Mesendoderm (in vitro differentiated cells): ENCODE measurements around the gene TJP2.

Source experiments
- DNase-seq: peaks from one replicate; pipeline ENCODE4 v3.0.0; 2013
- H2AK5ac ChIP-seq: 2 replicates; pipeline ENCODE4 v1.6.1; 2013; ENCODE audit warnings: low read length, inconsistent platforms
- H2BK120ac ChIP-seq: 2 replicates; pipeline ENCODE4 v1.6.1; 2013; ENCODE audit warnings: low read depth, mild to moderate bottlenecking, low read length, moderate library complexity, mixed read lengths
- H2BK15ac ChIP-seq: replicated peaks from 2 replicates; pipeline ENCODE4 v1.6.1; 2013; ENCODE audit warnings: low read depth, mild to moderate bottlenecking, moderate library complexity
- H2BK5ac ChIP-seq: 2 replicates; pipeline ENCODE4 v1.6.1; 2013; ENCODE audit warnings: low read length, inconsistent platforms
- H3K18ac ChIP-seq: 2 replicates; pipeline ENCODE4 v1.6.1; 2013; ENCODE audit warnings: mild to moderate bottlenecking, low read length, mixed read lengths
- H3K23ac ChIP-seq: one replicate; pipeline ENCODE4 v1.6.1; 2013; ENCODE audit warnings: low read length
- H3K27ac ChIP-seq: 2 replicates; pipeline ENCODE4 v1.5.1; 2013; ENCODE audit warnings: low read depth, mild to moderate bottlenecking, inconsistent platforms, low read length, moderate library complexity
- H3K27me3 ChIP-seq: 2 replicates; pipeline ENCODE4 v1.6.1; 2013; ENCODE audit warnings: low read length, control low read depth, mild to moderate bottlenecking, inconsistent platforms; ENCODE audit not compliant: insufficient read depth, poor library complexity
- H3K36me3 ChIP-seq: 2 replicates; pipeline ENCODE4 v1.6.1; 2013; ENCODE audit warnings: low read length, inconsistent platforms; ENCODE audit not compliant: control insufficient read depth, insufficient read depth
- H3K4ac ChIP-seq: one replicate; pipeline ENCODE4 v1.6.1; 2013; ENCODE audit warnings: low read depth, mild to moderate bottlenecking, low read length, moderate library complexity
- H3K4me1 ChIP-seq: 2 replicates; pipeline ENCODE4 v1.6.1; 2013; ENCODE audit warnings: low read depth, low read length, inconsistent platforms; ENCODE audit not compliant: control insufficient read depth
- H3K4me2 ChIP-seq: 2 replicates; pipeline ENCODE4 v1.6.1; 2013; ENCODE audit warnings: low read length
- H3K4me3 ChIP-seq: 2 replicates; pipeline ENCODE4 v1.5.1; 2013; ENCODE audit warnings: mild to moderate bottlenecking, low read length
- H3K56ac ChIP-seq: one replicate; pipeline ENCODE4 v1.6.1; 2013; ENCODE audit warnings: low read length
- H3K79me1 ChIP-seq: 2 replicates; pipeline ENCODE4 v1.6.1; 2013; ENCODE audit warnings: low read length, inconsistent platforms
- H3K79me2 ChIP-seq: 2 replicates; pipeline ENCODE4 v1.6.1; 2013; ENCODE audit warnings: mild to moderate bottlenecking, low read length; ENCODE audit not compliant: control insufficient read depth, insufficient read depth
- H3K9ac ChIP-seq: 2 replicates; pipeline ENCODE4 v1.6.1; 2013; ENCODE audit warnings: low read length, inconsistent platforms
- H4K5ac ChIP-seq: one replicate; pipeline ENCODE4 v1.6.1; 2013; ENCODE audit warnings: low read length
- H4K8ac ChIP-seq: one replicate; pipeline ENCODE4 v1.6.1; 2013; ENCODE audit warnings: low read depth, mild to moderate bottlenecking, control low read depth, low read length, moderate library complexity
- WGBS: extraction: QIAGEN DNeasy Blood & Tissue Kit; methylation state at CpG from one replicate; pipeline ENCODE4 v1.1.7; 2013; ENCODE audit warnings: low lambda C conversion rate, missing lambda C conversion rate; ENCODE audit not compliant: insufficient coverage; ENCODE audit errors: extremely low coverage; 5-methylcytosine and 5-hydroxymethylcytosine counted together

TJP2 gene

DNA sequence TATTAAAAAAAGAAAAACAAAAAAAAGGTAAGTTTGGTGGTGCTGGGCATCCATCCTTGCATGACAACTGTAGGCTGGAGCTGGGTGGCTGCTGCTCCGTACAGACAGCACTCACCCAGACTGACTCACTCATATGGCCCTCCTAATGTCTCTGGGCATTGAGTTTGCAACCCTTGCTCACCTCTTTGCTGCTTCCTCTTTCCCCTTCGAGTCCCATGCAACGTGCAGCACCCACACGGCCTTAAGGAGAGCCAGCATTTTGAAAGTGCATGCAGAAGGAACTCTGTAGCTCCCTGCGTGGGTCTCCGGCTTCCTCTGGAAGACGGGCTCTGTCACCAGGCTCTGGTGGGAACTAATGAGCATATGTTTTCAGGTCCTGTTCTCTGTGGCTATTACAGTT lies 90.4 kb downstream of the TJP2 start:
- DNase-seq, result no peak
- no peaks in the 10 kb centered on the region for H3K4me1 ChIP-seq
- no peak overlapping the region for H2BK15ac ChIP-seq

GRCh38 chr9:69265891-69266290 lies 91.8 kb downstream of the TJP2 start:
- Histone ChIP-seq H2AK5ac (no peak overlapping the region), H2BK120ac (no peak overlapping the region), H3K4ac (peak overlapping the region; percentile 65), H3K9ac (peak overlapping the region; percentile 0), H3K79me2 (no peaks in the 10 kb centered on the region), H3K36me3 (no peaks in the 10 kb centered on the region), H2BK15ac (no peak overlapping the region), H3K18ac (no peak overlapping the region), H3K56ac (peak overlapping the region; percentile 17), H3K79me1 (no peaks in the 10 kb centered on the region), H4K8ac (no peak overlapping the region), H4K5ac (no peak overlapping the region), H3K4me2 (no peak overlapping the region), H3K4me1 (no peaks in the 10 kb centered on the region), H3K27me3 (no peaks in the 10 kb centered on the region), H3K27ac (no peak overlapping the region), H3K4me3 (no peak overlapping the region), H3K23ac (no peak overlapping the region), H2BK5ac (no peak overlapping the region)
- DNase-seq, result peak; percentile 70
- WGBS, result no CpG with 5 or more reads among the region's 9 CpGs

More for the DNA sequence above, 90.4 kb downstream of the TJP2 start:
- no peak overlapping the region for H3K27ac ChIP-seq
- H2BK5ac ChIP-seq, result no peak overlapping the region
- no peak overlapping the region for H2BK120ac ChIP-seq
- no peak overlapping the region for H3K4ac ChIP-seq
- H3K18ac ChIP-seq, result no peak overlapping the region
- no peak overlapping the region for H3K4me2 ChIP-seq
- no peaks in the 10 kb centered on the region for H3K36me3 ChIP-seq
- H3K56ac ChIP-seq, result peak overlapping the region; percentile 49
- WGBS, result no CpG with 5 or more reads among the region's 7 CpGs
- H3K23ac ChIP-seq, result no peak overlapping the region
- no peaks in the 10 kb centered on the region for H3K27me3 ChIP-seq
- H4K8ac ChIP-seq, result no peak overlapping the region
- no peak overlapping the region for H4K5ac ChIP-seq
- H3K9ac ChIP-seq, result no peak overlapping the region
- no peaks in the 10 kb centered on the region for H3K79me2 ChIP-seq
- no peaks in the 10 kb centered on the region for H3K79me1 ChIP-seq
- H3K4me3 ChIP-seq, result no peak overlapping the region
- H2AK5ac ChIP-seq, result no peak overlapping the region

DNA sequence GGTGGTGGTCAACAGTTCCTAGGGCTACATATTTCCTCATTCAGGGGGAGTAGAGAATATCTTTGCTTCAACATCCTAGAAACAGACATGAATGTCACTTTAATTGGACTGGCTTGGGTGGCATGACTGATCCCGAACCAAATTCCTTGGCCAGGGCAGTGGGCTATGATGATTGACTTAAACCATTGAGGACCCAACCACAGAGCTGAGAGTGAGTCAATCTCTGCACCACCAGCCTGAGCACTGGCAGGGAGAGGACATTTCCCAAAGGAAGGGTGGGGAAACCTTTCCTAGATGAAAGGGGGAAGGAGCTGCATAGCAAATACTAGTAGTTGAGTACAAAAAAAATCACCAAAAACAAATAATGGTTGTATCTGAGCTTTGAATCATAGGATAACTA lies 98.1 kb downstream of the TJP2 start:
- WGBS, result no CpG with 5 or more reads among the region's 1 CpG
- H2BK15ac ChIP-seq, result no peak overlapping the region
- no peak overlapping the region for H3K27ac ChIP-seq
- no peak overlapping the region for H3K4me3 ChIP-seq
- no peak overlapping the region for H3K9ac ChIP-seq
- DNase-seq, result no peak
- H4K5ac ChIP-seq, result no peak overlapping the region
- no peaks in the 10 kb centered on the region for H3K79me1 ChIP-seq
- H3K56ac ChIP-seq, result no peak overlapping the region
- H3K36me3 ChIP-seq, result no peaks in the 10 kb centered on the region
- H3K4me2 ChIP-seq, result no peak overlapping the region
- no peak overlapping the region for H3K18ac ChIP-seq
- no peaks in the 10 kb centered on the region for H3K27me3 ChIP-seq
- no peaks in the 10 kb centered on the region for H3K79me2 ChIP-seq
- H3K4me1 ChIP-seq, result no peaks in the 10 kb centered on the region
- no peak overlapping the region for H3K4ac ChIP-seq
- H2BK120ac ChIP-seq, result no peak overlapping the region
- H2AK5ac ChIP-seq, result no peak overlapping the region
- H3K23ac ChIP-seq, result no peak overlapping the region
- H4K8ac ChIP-seq, result no peak overlapping the region
- H2BK5ac ChIP-seq, result no peak overlapping the region

- Histone ChIP-seq H4K5ac (no peak overlapping the region), H3K79me1 (no peaks in the 10 kb centered on the region), H3K4me2 (no peak overlapping the region), H3K27ac (no peak overlapping the region), H3K36me3 (no peaks in the 10 kb centered on the region), H3K79me2 (no peaks in the 10 kb centered on the region), H4K8ac (no peak overlapping the region), H2BK15ac (peak overlapping the region; percentile 8), H3K18ac (no peak overlapping the region), H3K9ac (no peak overlapping the region), H3K27me3 (no peaks in the 10 kb centered on the region), H2BK5ac (no peak overlapping the region), H3K4me3 (no peak overlapping the region), H3K4me1 (no peaks in the 10 kb centered on the region), H2BK120ac (no peak overlapping the region), H3K4ac (no peak overlapping the region), H3K23ac (no peak overlapping the region), H2AK5ac (no peak overlapping the region), H3K56ac (no peak overlapping the region)
- no peak for DNase-seq
- no CpG with 5 or more reads among the region's 4 CpGs for WGBS
These were observed 99.1 kb downstream of the TJP2 start for GRCh38 chr9:69273161-69273560.

DNA sequence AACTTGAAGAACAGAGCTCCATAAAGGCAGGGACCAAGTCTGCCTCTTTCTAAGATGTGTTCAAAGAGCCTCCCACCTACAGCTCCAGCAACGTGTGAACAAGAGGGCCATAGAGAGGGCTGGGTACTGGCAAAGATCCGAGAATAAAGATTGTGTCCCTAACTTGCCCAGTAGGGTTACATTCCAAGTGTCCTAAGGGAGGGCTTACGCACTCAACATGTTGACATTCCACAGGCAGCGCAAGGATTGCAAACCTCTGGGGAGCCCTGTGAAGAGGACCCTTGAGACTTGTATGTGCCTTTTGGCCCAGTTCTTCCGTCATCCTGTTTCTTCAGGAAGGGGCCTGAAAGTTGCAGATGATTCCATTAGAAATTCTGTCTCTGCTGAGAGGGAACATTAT lies 102.7 kb downstream of the TJP2 start:
- Histone ChIP-seq H3K56ac (no peak overlapping the region), H3K79me2 (no peaks in the 10 kb centered on the region), H3K36me3 (no peaks in the 10 kb centered on the region), H3K4ac (no peak overlapping the region), H4K8ac (no peak overlapping the region), H3K4me1 (no peaks in the 10 kb centered on the region), H3K18ac (no peak overlapping the region), H3K23ac (no peak overlapping the region), H2BK5ac (no peak overlapping the region), H3K4me2 (no peak overlapping the region), H3K27ac (no peak overlapping the region), H2BK15ac (no peak overlapping the region), H2AK5ac (peak overlapping the region; percentile 10), H3K27me3 (no peaks in the 10 kb centered on the region), H2BK120ac (no peak overlapping the region), H3K9ac (no peak overlapping the region), H4K5ac (no peak overlapping the region), H3K79me1 (no peaks in the 10 kb centered on the region), H3K4me3 (no peak overlapping the region)
- no CpG with 5 or more reads among the region's 5 CpGs for whole genome bisulfite sequencing
- peak; percentile 40 for DNase-seq

DNA sequence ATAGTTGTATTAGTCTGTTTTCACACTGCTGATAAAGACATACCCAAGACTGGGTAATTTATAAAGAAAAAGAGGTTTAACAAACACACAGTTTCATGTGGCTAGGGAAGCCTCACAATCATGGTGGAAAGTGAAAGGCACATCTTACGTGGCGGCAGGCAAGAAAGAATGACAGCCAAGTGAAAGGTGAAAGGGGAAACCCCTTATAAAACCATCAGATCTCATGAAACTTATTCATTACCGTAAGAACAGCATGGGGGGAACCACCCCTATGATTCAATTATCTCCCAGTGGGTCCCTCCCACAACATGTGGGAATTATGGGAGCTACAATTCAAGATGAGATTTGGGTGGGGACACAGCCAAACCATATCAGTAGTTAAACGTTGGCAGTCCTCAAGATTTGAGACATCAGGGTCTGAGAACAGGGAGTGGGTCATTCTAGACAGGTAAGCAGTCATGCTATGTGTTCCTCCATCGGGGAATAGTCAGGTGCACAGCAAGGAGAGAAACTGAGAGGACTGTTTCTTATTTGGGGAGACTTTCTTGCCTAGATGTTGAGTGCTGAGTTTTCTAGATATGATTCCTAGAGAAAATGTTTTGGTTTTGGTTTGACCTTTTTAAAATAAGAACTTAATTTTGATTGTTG lies 105.1 kb downstream of the TJP2 start:
- no peak overlapping the region for H4K8ac ChIP-seq
- DNase-seq, result no peak
- no peak overlapping the region for H3K4ac ChIP-seq
- H3K23ac ChIP-seq, result no peak overlapping the region
- H2BK5ac ChIP-seq, result peak overlapping the region; percentile 26
- WGBS, result no CpG with 5 or more reads among the region's 5 CpGs
- H2BK120ac ChIP-seq, result peak overlapping the region; percentile 61
- H3K9ac ChIP-seq, result no peak overlapping the region
- H3K56ac ChIP-seq, result peak overlapping the region; percentile 65
- H2AK5ac ChIP-seq, result no peak overlapping the region
- H3K79me2 ChIP-seq, result no peaks in the 10 kb centered on the region
- H3K18ac ChIP-seq, result peak overlapping the region; percentile 60
- no peak overlapping the region for H4K5ac ChIP-seq
- no peak overlapping the region for H3K4me3 ChIP-seq
- no peaks in the 10 kb centered on the region for H3K79me1 ChIP-seq
- no peaks in the 10 kb centered on the region for H3K27me3 ChIP-seq
- no peak overlapping the region for H2BK15ac ChIP-seq
- H3K36me3 ChIP-seq, result no peaks in the 10 kb centered on the region
- no peaks in the 10 kb centered on the region for H3K4me1 ChIP-seq
- H3K4me2 ChIP-seq, result no peak overlapping the region
- no peak overlapping the region for H3K27ac ChIP-seq
